Neural progenitor cell (in vitro differentiated cells): ENCODE data around the gene CBLIF.

Experiments used
- EZH2 ChIP-seq: fragments of 200-600 bp; sonication (generic); IDR thresholded peaks from 2 replicates; pipeline ENCODE4 v1.6.1; 2017; ENCODE audit warnings: antibody characterized with exemption, mild to moderate bottlenecking, moderate library complexity
- EZH2phosphoT487 ChIP-seq: fragments of 200-600 bp; sonication (generic); IDR thresholded peaks from 2 replicates; pipeline ENCODE4 v1.6.1; 2017; ENCODE audit warnings: antibody characterized with exemption
- TF ChIP-seq, protein P1 (sequence below): fragments of 200-600 bp; sonication (generic); IDR thresholded peaks from 2 replicates; pipeline ENCODE4 v1.5.1; 2017; ENCODE audit warnings: antibody characterized with exemption, mild to moderate bottlenecking

DNA sequence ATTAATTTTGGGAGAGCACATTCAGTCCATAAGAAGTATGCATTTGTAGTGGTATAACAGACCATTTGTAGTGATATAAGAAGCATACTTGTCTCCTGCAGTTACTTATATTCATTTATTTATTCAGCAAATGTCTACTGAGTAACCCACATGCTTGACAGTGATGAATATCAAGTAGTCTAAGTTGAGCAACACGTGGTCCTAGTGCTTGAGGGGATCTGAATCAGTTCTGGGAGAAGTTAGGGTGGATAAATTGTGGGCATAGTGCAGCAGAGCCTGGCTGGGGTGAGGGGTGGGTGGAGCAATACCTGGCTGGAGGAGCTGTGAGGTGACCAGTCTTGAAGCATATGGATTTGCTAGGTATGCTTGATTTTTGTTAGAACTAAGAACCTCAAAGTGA lies 65.8 kb downstream of the CBLIF start:
- no peak for TF ChIP-seq EZH2
- TF ChIP-seq, protein P1, sequence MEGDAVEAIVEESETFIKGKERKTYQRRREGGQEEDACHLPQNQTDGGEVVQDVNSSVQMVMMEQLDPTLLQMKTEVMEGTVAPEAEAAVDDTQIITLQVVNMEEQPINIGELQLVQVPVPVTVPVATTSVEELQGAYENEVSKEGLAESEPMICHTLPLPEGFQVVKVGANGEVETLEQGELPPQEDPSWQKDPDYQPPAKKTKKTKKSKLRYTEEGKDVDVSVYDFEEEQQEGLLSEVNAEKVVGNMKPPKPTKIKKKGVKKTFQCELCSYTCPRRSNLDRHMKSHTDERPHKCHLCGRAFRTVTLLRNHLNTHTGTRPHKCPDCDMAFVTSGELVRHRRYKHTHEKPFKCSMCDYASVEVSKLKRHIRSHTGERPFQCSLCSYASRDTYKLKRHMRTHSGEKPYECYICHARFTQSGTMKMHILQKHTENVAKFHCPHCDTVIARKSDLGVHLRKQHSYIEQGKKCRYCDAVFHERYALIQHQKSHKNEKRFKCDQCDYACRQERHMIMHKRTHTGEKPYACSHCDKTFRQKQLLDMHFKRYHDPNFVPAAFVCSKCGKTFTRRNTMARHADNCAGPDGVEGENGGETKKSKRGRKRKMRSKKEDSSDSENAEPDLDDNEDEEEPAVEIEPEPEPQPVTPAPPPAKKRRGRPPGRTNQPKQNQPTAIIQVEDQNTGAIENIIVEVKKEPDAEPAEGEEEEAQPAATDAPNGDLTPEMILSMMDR = no peak
- no peak for TF ChIP-seq EZH2phosphoT487
